IPS-18a (cell line): ENCODE measurements around the gene TLE2.

Experiments
- H3K27ac ChIP-seq: one replicate; pipeline ENCODE4 v1.5.1; 2013; ENCODE audit warnings: low read length
- H3K27me3 ChIP-seq: one replicate; pipeline ENCODE4 v1.6.1; 2013; ENCODE audit warnings: mild to moderate bottlenecking, low read length; ENCODE audit not compliant: control insufficient read depth, insufficient read depth
- H3K36me3 ChIP-seq: one replicate; pipeline ENCODE4 v1.6.1; 2013; ENCODE audit warnings: low read depth, low read length; ENCODE audit not compliant: control insufficient read depth
- H3K4me1 ChIP-seq: one replicate; pipeline ENCODE4 v1.6.1; 2013; ENCODE audit warnings: low read depth, low read length; ENCODE audit not compliant: control insufficient read depth
- H3K4me3 ChIP-seq: one replicate; pipeline ENCODE4 v1.5.1; 2013; ENCODE audit warnings: low read length
- H3K9ac ChIP-seq: one replicate; pipeline ENCODE4 v1.6.1; 2013; ENCODE audit warnings: mild to moderate bottlenecking, low read length, moderate library complexity
- H3K9me3 ChIP-seq: one replicate; pipeline ENCODE4 v1.6.1; 2013; ENCODE audit warnings: low read depth, low read length; ENCODE audit not compliant: control insufficient read depth

The TLE2 gene

DNA sequence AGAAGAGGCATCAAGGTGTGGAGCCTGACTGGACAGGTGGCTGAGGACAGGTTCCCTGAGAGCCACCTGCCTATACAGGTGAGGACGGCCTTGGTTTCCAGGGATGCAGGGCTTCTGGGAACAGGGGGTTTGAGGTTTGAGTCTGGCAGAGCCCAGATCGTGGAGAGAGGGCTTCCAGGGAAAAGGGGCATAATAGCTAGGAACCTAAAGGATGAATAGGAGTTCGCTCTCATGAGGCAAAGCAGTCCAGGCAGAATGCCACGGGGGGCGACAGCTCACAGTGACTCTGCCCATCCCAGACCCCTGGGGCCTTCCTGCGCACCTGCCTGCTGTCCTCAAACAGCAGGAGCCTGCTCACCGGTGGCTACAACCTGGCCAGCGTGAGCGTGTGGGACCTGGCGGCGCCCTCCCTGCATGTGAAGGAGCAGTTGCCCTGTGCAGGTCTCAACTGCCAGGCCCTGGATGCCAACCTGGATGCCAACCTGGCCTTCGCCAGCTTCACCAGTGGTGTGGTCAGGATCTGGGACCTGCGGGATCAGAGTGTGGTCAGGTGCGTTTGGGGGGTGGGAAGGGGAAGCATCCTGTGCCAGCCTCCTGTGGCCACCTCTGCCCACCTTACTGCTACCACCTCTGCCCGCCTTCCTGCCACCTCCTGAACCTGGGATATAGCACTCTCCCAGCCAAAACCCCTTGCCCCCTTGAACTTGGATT, 39.7 kb downstream of the TLE2 start:
- Histone ChIP-seq H3K4me1 (peaks cover 14% of the 10 kb centered on the region), H3K4me3 (no peak overlapping the region), H3K36me3 (no peaks in the 10 kb centered on the region), H3K27me3 (peaks cover 15% of the 10 kb centered on the region), H3K9me3 (no peaks in the 10 kb centered on the region), H3K9ac (no peak overlapping the region), H3K27ac (no peak overlapping the region)

- H3K36me3 ChIP-seq, result no peaks in the 10 kb centered on the region
- peaks cover 14% of the 10 kb centered on the region for H3K4me1 ChIP-seq
- no peaks in the 10 kb centered on the region for H3K9me3 ChIP-seq
- H3K9ac ChIP-seq, result no peak overlapping the region
- H3K4me3 ChIP-seq, result no peak overlapping the region
- no peak overlapping the region for H3K27ac ChIP-seq
- peaks cover 20% of the 10 kb centered on the region for H3K27me3 ChIP-seq
These were observed 40.5 kb downstream of the TLE2 start for GRCh38 chr19:2988568-2988967.

GRCh38 chr19:2987797-2988196, 41.3 kb downstream of the TLE2 start:
- H3K36me3 ChIP-seq, result no peaks in the 10 kb centered on the region
- H3K9ac ChIP-seq, result peak overlapping the region; percentile 43
- peaks cover 28% of the 10 kb centered on the region for H3K27me3 ChIP-seq
- no peaks in the 10 kb centered on the region for H3K9me3 ChIP-seq
- peaks cover 19% of the 10 kb centered on the region for H3K4me1 ChIP-seq
- no peak overlapping the region for H3K27ac ChIP-seq
- H3K4me3 ChIP-seq, result no peak overlapping the region

GRCh38 chr19:2986951-2987524, 42.0 kb downstream of the TLE2 start:
- H3K27ac ChIP-seq, result no peak overlapping the region

DNA sequence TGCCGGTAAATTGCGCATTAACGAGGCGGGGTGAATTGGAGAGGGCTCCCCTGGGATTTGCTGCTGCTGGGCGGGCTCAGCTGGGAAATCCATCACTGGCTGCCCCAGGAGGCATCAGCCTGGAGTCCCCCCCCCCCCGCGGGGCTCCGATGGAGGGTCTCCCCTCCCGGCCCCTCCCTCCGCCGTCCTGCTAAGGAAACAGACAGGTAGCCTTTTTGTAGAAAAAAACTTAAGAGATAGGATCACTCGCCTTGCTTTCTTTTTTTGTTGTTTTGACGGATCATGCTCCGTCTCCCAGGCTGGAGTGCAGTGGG, 44.9 kb downstream of the TLE2 start:
- peaks cover 44% of the 10 kb centered on the region for H3K27me3 ChIP-seq
- H3K27ac ChIP-seq, result no peak overlapping the region
- H3K4me3 ChIP-seq, result peak overlapping the region; percentile 27
- peaks cover 19% of the 10 kb centered on the region for H3K4me1 ChIP-seq
- H3K9ac ChIP-seq, result no peak overlapping the region
- H3K9me3 ChIP-seq, result no peaks in the 10 kb centered on the region
- no peaks in the 10 kb centered on the region for H3K36me3 ChIP-seq

More at GRCh38 chr19:2986951-2987524, 42.0 kb downstream of the TLE2 start:
- H3K9me3 ChIP-seq, result no peaks in the 10 kb centered on the region
- peaks cover 33% of the 10 kb centered on the region for H3K27me3 ChIP-seq
- peak overlapping the region; percentile 50 for H3K4me3 ChIP-seq
- H3K36me3 ChIP-seq, result no peaks in the 10 kb centered on the region
- peak overlapping the region; percentile 43 for H3K9ac ChIP-seq
- peaks cover 19% of the 10 kb centered on the region for H3K4me1 ChIP-seq

DNA sequence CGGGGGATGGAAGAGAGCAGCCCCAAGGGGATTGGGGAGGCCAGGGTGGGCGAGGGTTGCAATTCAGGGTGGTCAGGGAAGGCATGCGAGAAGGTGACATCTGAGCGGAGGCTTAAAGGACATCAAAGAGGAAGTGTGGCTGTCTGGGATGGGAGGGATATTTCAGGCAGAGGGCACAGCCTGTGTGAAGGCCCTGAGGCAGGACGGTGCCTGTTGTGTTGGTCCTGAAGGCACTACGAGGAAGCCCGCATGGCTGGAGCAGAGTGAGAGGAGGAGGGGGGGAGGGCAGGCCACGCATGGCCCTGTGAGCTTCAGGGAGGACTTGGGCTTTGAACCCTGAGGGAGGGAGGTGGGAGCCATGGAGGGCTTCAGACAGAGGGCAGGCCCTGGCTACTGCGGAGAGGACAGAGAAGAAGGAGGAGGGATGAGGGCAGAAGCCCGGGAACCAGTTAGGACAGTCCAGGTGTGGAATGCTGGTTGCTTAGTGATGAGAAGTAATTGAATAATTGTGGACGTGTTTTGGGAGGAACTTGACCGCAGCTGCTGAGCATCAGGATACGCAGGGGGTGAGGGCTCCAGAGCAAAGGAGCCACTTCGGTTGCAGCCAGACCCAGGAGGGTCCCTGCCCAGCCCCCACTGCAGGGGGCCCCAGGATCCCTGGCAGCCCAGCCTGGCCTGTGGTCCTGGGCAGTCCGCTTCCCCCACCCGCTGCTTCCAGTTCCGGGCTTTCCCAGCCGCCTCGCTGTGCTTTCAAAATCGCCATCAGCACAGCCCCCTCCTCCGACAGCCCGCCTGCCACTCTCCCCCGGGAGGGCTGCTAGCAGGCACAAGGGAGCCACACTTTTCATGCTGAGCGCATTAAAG, 45.5 kb downstream of the TLE2 start:
- Histone ChIP-seq H3K27ac (no peak overlapping the region), H3K36me3 (no peaks in the 10 kb centered on the region), H3K27me3 (peaks cover 49% of the 10 kb centered on the region), H3K9ac (no peak overlapping the region), H3K4me3 (peak overlapping the region; percentile 27), H3K9me3 (no peaks in the 10 kb centered on the region), H3K4me1 (peaks cover 19% of the 10 kb centered on the region)

DNA sequence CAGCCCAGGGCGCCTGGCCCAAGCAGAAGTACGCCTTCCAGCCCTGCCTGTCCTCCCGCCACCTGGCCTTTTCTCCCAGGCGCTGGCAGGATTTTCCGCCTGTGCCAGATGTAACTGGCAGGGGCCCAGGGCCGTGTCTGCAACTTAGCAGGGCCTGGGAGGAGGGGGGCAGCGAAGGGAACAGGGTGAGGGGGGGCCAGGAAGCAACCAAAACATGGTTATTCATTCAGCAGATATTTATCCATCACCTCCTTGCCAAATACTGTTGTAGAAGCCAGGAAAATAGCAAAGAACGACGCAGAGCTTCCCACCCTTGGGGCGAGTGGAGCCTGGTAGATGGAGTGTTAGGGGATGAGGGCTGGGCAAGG, 46.1 kb downstream of the TLE2 start:
- no peaks in the 10 kb centered on the region for H3K36me3 ChIP-seq
- H3K9me3 ChIP-seq, result no peaks in the 10 kb centered on the region
- no peak overlapping the region for H3K9ac ChIP-seq
- H3K4me3 ChIP-seq, result no peak overlapping the region
- H3K4me1 ChIP-seq, result peaks cover 20% of the 10 kb centered on the region
- no peak overlapping the region for H3K27ac ChIP-seq
- peaks cover 55% of the 10 kb centered on the region for H3K27me3 ChIP-seq

- H3K4me1 ChIP-seq, result peaks cover 22% of the 10 kb centered on the region
- H3K9ac ChIP-seq, result no peak overlapping the region
- H3K4me3 ChIP-seq, result no peak overlapping the region
- H3K36me3 ChIP-seq, result no peaks in the 10 kb centered on the region
- no peaks in the 10 kb centered on the region for H3K9me3 ChIP-seq
- H3K27ac ChIP-seq, result no peak overlapping the region
- H3K27me3 ChIP-seq, result peaks cover 59% of the 10 kb centered on the region
These were observed 46.5 kb downstream of the TLE2 start for GRCh38 chr19:2982561-2982960.

GRCh38 chr19:2981898-2982297, 47.2 kb downstream of the TLE2 start:
- Histone ChIP-seq H3K9me3 (no peaks in the 10 kb centered on the region), H3K36me3 (no peaks in the 10 kb centered on the region), H3K4me1 (peaks cover 16% of the 10 kb centered on the region), H3K27ac (no peak overlapping the region), H3K9ac (no peak overlapping the region), H3K27me3 (peaks cover 59% of the 10 kb centered on the region), H3K4me3 (no peak overlapping the region)

DNA sequence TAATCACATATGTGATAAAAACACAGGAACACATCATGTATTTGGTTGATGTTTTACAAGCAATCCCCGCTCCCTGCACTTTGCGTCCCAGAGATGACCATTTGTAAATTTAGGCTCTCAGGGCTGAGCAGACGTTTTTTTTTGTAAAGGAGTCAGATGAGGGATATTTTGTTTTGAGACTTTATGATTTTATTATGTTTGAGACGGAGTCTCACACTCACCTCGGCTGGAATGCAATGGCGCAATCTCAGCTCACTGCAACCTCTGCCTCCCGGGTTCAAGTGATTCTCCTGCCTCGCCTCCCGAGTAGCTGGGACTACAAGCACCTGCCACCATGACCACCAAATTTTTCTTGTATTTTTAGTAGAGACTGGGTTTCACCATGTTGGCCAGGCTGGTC, 50.3 kb downstream of the TLE2 start:
- peaks cover 15% of the 10 kb centered on the region for H3K4me1 ChIP-seq

DNA sequence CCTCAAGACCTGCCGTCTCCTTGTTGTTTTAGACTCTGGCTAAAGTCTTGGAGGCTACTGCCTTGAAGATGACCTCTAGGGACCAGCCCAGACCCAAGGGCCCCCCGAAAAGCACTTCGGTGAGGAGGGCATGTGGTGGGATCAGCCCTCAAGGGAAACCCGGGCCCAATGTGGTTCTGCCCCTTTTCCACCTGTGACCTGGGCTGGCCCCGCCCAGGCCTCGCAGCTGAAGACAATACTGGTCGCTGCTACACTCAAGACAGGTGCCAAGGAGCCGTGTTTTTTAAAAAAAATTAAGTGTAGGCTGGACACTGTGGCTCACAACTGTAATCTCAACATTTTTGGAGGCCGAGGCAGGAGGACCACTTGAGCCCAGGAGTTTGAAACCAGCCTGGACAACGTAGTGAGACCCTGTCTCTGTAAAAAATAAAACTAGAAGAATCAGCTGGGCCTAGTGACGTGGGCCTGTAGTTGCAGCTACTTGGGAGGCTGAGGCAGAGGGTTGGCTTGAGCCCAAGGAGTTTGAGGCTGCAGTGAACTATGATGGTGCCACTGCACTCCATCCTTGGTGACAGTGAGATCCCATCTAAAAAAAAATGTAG, 50.8 kb downstream of the TLE2 start:
- H3K4me1 ChIP-seq, result peaks cover 14% of the 10 kb centered on the region
- no peaks in the 10 kb centered on the region for H3K36me3 ChIP-seq
- no peaks in the 10 kb centered on the region for H3K9me3 ChIP-seq
- H3K27me3 ChIP-seq, result peaks cover 65% of the 10 kb centered on the region
- H3K9ac ChIP-seq, result no peak overlapping the region
- no peak overlapping the region for H3K27ac ChIP-seq
- H3K4me3 ChIP-seq, result peak overlapping the region; percentile 42

More for the DNA sequence above, 50.3 kb downstream of the TLE2 start:
- Histone ChIP-seq H3K9ac (no peak overlapping the region), H3K9me3 (no peaks in the 10 kb centered on the region), H3K4me3 (no peak overlapping the region), H3K27ac (no peak overlapping the region), H3K36me3 (no peaks in the 10 kb centered on the region), H3K27me3 (peaks cover 70% of the 10 kb centered on the region)
